Measurements from ENCODE around the gene CASZ1.

CASZ1 gene

GRCh38 chr1:10762875-10763274, 33.6 kb downstream of the CASZ1 start:
- TF ChIP-seq USF1 (IDR thresholded peaks at IDR 0.05) (no peak), CREB1 (IDR thresholded peaks at IDR 0.05; ENCODE audit: low read depth) (no peak), TEAD4 (IDR thresholded peaks at IDR 0.05) (no peak), RAD21 (IDR thresholded peaks at IDR 0.05; ENCODE audit: low read depth) (no peak)

GRCh38 chr1:10762153-10762523, 34.3 kb downstream of the CASZ1 start:
- TF ChIP-seq EGR1 (IDR thresholded peaks at IDR 0.05) (no peak), ZBTB7A (IDR thresholded peaks at IDR 0.05; ENCODE audit: low read depth) (no peak), TAF1 (IDR thresholded peaks at IDR 0.05; ENCODE audit: low read depth) (no peak), REST (IDR thresholded peaks at IDR 0.05; ENCODE audit: low read depth) (no peak), CREB1 (IDR thresholded peaks at IDR 0.05; ENCODE audit: low read depth) (no peak), EP300 (IDR thresholded peaks at IDR 0.05; ENCODE audit: borderline replicate concordance) (no peak), TEAD4 (IDR thresholded peaks at IDR 0.05) (no peak), YY1 (IDR thresholded peaks at IDR 0.05; ENCODE audit: low read depth) (no peak), RAD21 (IDR thresholded peaks at IDR 0.05; ENCODE audit: low read depth) (no peak), MAX (IDR thresholded peaks at IDR 0.05) (no peak), CEBPB (IDR thresholded peaks at IDR 0.05) (no peak), USF1 (IDR thresholded peaks at IDR 0.05) (no peak), TCF12 (IDR thresholded peaks at IDR 0.05; ENCODE audit: low read depth) (no peak), NFIC (IDR thresholded peaks at IDR 0.05) (no peak)

- TF ChIP-seq CREB1 (IDR thresholded peaks at IDR 0.05; ENCODE audit: low read depth), result no peak
- TF ChIP-seq NFIC (IDR thresholded peaks at IDR 0.05), result no peak
- TF ChIP-seq EGR1 (IDR thresholded peaks at IDR 0.05), result no peak
- no peak for TF ChIP-seq FOXM1 (IDR thresholded peaks at IDR 0.05; ENCODE audit: borderline replicate concordance, low read depth)
- no peak for TF ChIP-seq YY1 (IDR thresholded peaks at IDR 0.05; ENCODE audit: low read depth)
- TF ChIP-seq RAD21 (IDR thresholded peaks at IDR 0.05; ENCODE audit: low read depth), result no peak
- TF ChIP-seq TEAD4 (IDR thresholded peaks at IDR 0.05), result no peak
- TF ChIP-seq EP300 (IDR thresholded peaks at IDR 0.05; ENCODE audit: borderline replicate concordance), result no peak
- no peak for TF ChIP-seq REST (IDR thresholded peaks at IDR 0.05; ENCODE audit: low read depth)
- no peak for TF ChIP-seq MAX (IDR thresholded peaks at IDR 0.05)
- no peak for TF ChIP-seq USF1 (IDR thresholded peaks at IDR 0.05)
- TF ChIP-seq TCF12 (IDR thresholded peaks at IDR 0.05; ENCODE audit: low read depth), result no peak
- TF ChIP-seq ZBTB7A (IDR thresholded peaks at IDR 0.05; ENCODE audit: low read depth), result no peak
- TF ChIP-seq TAF1 (IDR thresholded peaks at IDR 0.05; ENCODE audit: low read depth), result no peak
- no peak for TF ChIP-seq CEBPB (IDR thresholded peaks at IDR 0.05)
These were observed 34.8 kb downstream of the CASZ1 start for GRCh38 chr1:10761503-10762152.

- no peak for TF ChIP-seq FOXM1 (IDR thresholded peaks at IDR 0.05; ENCODE audit: borderline replicate concordance, low read depth)
- TF ChIP-seq CEBPB (IDR thresholded peaks at IDR 0.05), result no peak
- TF ChIP-seq CREB1 (IDR thresholded peaks at IDR 0.05; ENCODE audit: low read depth), result no peak
- no peak for TF ChIP-seq USF1 (IDR thresholded peaks at IDR 0.05)
- no peak for TF ChIP-seq NFIC (IDR thresholded peaks at IDR 0.05)
- no peak for TF ChIP-seq YY1 (IDR thresholded peaks at IDR 0.05; ENCODE audit: low read depth)
- TF ChIP-seq TAF1 (IDR thresholded peaks at IDR 0.05; ENCODE audit: low read depth), result no peak
- TF ChIP-seq EP300 (IDR thresholded peaks at IDR 0.05; ENCODE audit: borderline replicate concordance), result no peak
These were observed 35.6 kb downstream of the CASZ1 start for GRCh38 chr1:10760566-10761502.

All from Ishikawa (cell line).